Measurements from ENCODE around the gene ITSN1.
A peak's percentile ranks its signal among the peaks of the same experiment; 100 is the strongest.
"Not testable (repeated sequence)": the region's sequence is repeated elsewhere in the genome, so short reads cannot be mapped to it uniquely, and the experiment has no call there.

The ITSN1 gene

GRCh38 chr21:33915368-33916199 is 273.3 kb downstream of the ITSN1 start, which contains the start of gene ATP5PO:
TSS of gene ATP5PO (minus strand) at chr21:33915804. CDS start at chr21:33915763, 41 bp downstream.
- H3K36me3 ChIP-seq (ENCODE audit: insufficient read depth, low read length) = peaks cover 6% of the 10 kb centered on the region
- no peaks in the 10 kb centered on the region for H3K4me1 ChIP-seq (ENCODE audit: insufficient read depth, low read length)
- peak within 1 kb of the TSS; percentile 71 for H3K9ac ChIP-seq (ENCODE audit: low read depth, low read length)
- H3K9me3 ChIP-seq (ENCODE audit: control insufficient read depth, insufficient read depth, low read length) = no peaks in the 10 kb centered on the region

GRCh38 chr21:33916200-33916567 is 273.9 kb downstream of the ITSN1 start:
- Histone ChIP-seq H3K36me3 (ENCODE audit: insufficient read depth, low read length) (peaks cover 2% of the 10 kb centered on the region; the same call in 1 of the 2 replicates), H3K4me1 (ENCODE audit: insufficient read depth, low read length) (no peaks in the 10 kb centered on the region), H3K9me3 (ENCODE audit: control insufficient read depth, insufficient read depth, low read length) (no peaks in the 10 kb centered on the region), H3K9ac (ENCODE audit: low read depth, low read length) (peak overlapping the region; percentile 63)

- no peaks in the 10 kb centered on the region for H3K9me3 ChIP-seq (ENCODE audit: control insufficient read depth, insufficient read depth, low read length)
- no peaks in the 10 kb centered on the region for H3K4me1 ChIP-seq (ENCODE audit: insufficient read depth, low read length)
- no peak overlapping the region for H3K9ac ChIP-seq (ENCODE audit: low read depth, low read length)
- H3K36me3 ChIP-seq (ENCODE audit: insufficient read depth, low read length) = no peaks in the 10 kb centered on the region
These were observed 275.1 kb downstream of the ITSN1 start for GRCh38 chr21:33917421-33917820.

- H3K4me1 ChIP-seq (ENCODE audit: insufficient read depth, low read length) = no peaks in the 10 kb centered on the region
- no peaks in the 10 kb centered on the region for H3K36me3 ChIP-seq (ENCODE audit: insufficient read depth, low read length)
- no peaks in the 10 kb centered on the region for H3K9me3 ChIP-seq (ENCODE audit: control insufficient read depth, insufficient read depth, low read length)
- H3K9ac ChIP-seq (ENCODE audit: low read depth, low read length) = no peak overlapping the region
These were observed 281.9 kb downstream of the ITSN1 start for GRCh38 chr21:33924079-33924765.

- Histone ChIP-seq H3K9me3 (ENCODE audit: control insufficient read depth, insufficient read depth, low read length) (no peaks in the 10 kb centered on the region), H3K36me3 (ENCODE audit: insufficient read depth, low read length) (no peaks in the 10 kb centered on the region), H3K9ac (ENCODE audit: low read depth, low read length) (no peak overlapping the region), H3K4me1 (ENCODE audit: insufficient read depth, low read length) (no peaks in the 10 kb centered on the region)
These were observed 282.4 kb downstream of the ITSN1 start for GRCh38 chr21:33924766-33925100.

GRCh38 chr21:33926248-33926647 is 283.9 kb downstream of the ITSN1 start:
- not testable (repeated sequence) for H3K4me1 ChIP-seq (ENCODE audit: insufficient read depth, low read length); H3K9ac ChIP-seq (ENCODE audit: low read depth, low read length); H3K36me3 ChIP-seq (ENCODE audit: insufficient read depth, low read length); H3K9me3 ChIP-seq (ENCODE audit: control insufficient read depth, insufficient read depth, low read length)

- not testable (repeated sequence) for H3K36me3 ChIP-seq (ENCODE audit: insufficient read depth, low read length); H3K9me3 ChIP-seq (ENCODE audit: control insufficient read depth, insufficient read depth, low read length); H3K4me1 ChIP-seq (ENCODE audit: insufficient read depth, low read length)
- H3K9ac ChIP-seq (ENCODE audit: low read depth, low read length) = peak overlapping the region; percentile 69
These were observed 288.9 kb downstream of the ITSN1 start for GRCh38 chr21:33931052-33931798.

GRCh38 chr21:33931799-33932390 is 289.6 kb downstream of the ITSN1 start:
- Histone ChIP-seq H3K9ac (ENCODE audit: low read depth, low read length) (peak overlapping the region; percentile 69), H3K4me1 (ENCODE audit: insufficient read depth, low read length) (peaks cover 12% of the 10 kb centered on the region; the same call in 1 of the 2 replicates)

GRCh38 chr21:33932731-33933130 is 290.4 kb downstream of the ITSN1 start:
- Histone ChIP-seq H3K4me1 (ENCODE audit: insufficient read depth, low read length) (peaks cover 12% of the 10 kb centered on the region; the same call in 1 of the 2 replicates), H3K9ac (ENCODE audit: low read depth, low read length) (peak overlapping the region; percentile 69; the same call in 1 of the 2 replicates), H3K9me3 (ENCODE audit: control insufficient read depth, insufficient read depth, low read length) (no peaks in the 10 kb centered on the region), H3K36me3 (ENCODE audit: insufficient read depth, low read length) (no peaks in the 10 kb centered on the region)

More at GRCh38 chr21:33931799-33932390, 289.6 kb downstream of the ITSN1 start:
- Histone ChIP-seq H3K36me3 (ENCODE audit: insufficient read depth, low read length) (no peaks in the 10 kb centered on the region), H3K9me3 (ENCODE audit: control insufficient read depth, insufficient read depth, low read length) (no peaks in the 10 kb centered on the region)

GRCh38 chr21:33936301-33937038 is 294.2 kb downstream of the ITSN1 start:
- H3K36me3 ChIP-seq (ENCODE audit: insufficient read depth, low read length) = no peaks in the 10 kb centered on the region; the same call in 1 of the 2 replicates

GRCh38 chr21:33937146-33937545 is 294.8 kb downstream of the ITSN1 start:
- Histone ChIP-seq H3K36me3 (ENCODE audit: insufficient read depth, low read length) (no peaks in the 10 kb centered on the region; the same call in 1 of the 2 replicates), H3K4me1 (ENCODE audit: insufficient read depth, low read length) (peaks cover 13% of the 10 kb centered on the region), H3K9ac (ENCODE audit: low read depth, low read length) (no peak overlapping the region), H3K9me3 (ENCODE audit: control insufficient read depth, insufficient read depth, low read length) (no peaks in the 10 kb centered on the region)

More at GRCh38 chr21:33936301-33937038, 294.2 kb downstream of the ITSN1 start:
- Histone ChIP-seq H3K4me1 (ENCODE audit: insufficient read depth, low read length) (peaks cover 12% of the 10 kb centered on the region; the same call in 1 of the 2 replicates), H3K9ac (ENCODE audit: low read depth, low read length) (no peak overlapping the region), H3K9me3 (ENCODE audit: control insufficient read depth, insufficient read depth, low read length) (no peaks in the 10 kb centered on the region)

GRCh38 chr21:33937931-33938339 is 295.6 kb downstream of the ITSN1 start:
- Histone ChIP-seq H3K9me3 (ENCODE audit: control insufficient read depth, insufficient read depth, low read length) (no peaks in the 10 kb centered on the region), H3K4me1 (ENCODE audit: insufficient read depth, low read length) (peaks cover 17% of the 10 kb centered on the region), H3K9ac (ENCODE audit: low read depth, low read length) (no peak overlapping the region), H3K36me3 (ENCODE audit: insufficient read depth, low read length) (no peaks in the 10 kb centered on the region; the same call in 1 of the 2 replicates)

GRCh38 chr21:33938381-33938780 is 296.1 kb downstream of the ITSN1 start:
- Histone ChIP-seq H3K9ac (ENCODE audit: low read depth, low read length) (no peak overlapping the region), H3K9me3 (ENCODE audit: control insufficient read depth, insufficient read depth, low read length) (no peaks in the 10 kb centered on the region), H3K36me3 (ENCODE audit: insufficient read depth, low read length) (no peaks in the 10 kb centered on the region; the same call in 1 of the 2 replicates), H3K4me1 (ENCODE audit: insufficient read depth, low read length) (peaks cover 17% of the 10 kb centered on the region)
